ENCODE results near the gene CFAP73.

- TF ChIP-seq, protein P1, sequence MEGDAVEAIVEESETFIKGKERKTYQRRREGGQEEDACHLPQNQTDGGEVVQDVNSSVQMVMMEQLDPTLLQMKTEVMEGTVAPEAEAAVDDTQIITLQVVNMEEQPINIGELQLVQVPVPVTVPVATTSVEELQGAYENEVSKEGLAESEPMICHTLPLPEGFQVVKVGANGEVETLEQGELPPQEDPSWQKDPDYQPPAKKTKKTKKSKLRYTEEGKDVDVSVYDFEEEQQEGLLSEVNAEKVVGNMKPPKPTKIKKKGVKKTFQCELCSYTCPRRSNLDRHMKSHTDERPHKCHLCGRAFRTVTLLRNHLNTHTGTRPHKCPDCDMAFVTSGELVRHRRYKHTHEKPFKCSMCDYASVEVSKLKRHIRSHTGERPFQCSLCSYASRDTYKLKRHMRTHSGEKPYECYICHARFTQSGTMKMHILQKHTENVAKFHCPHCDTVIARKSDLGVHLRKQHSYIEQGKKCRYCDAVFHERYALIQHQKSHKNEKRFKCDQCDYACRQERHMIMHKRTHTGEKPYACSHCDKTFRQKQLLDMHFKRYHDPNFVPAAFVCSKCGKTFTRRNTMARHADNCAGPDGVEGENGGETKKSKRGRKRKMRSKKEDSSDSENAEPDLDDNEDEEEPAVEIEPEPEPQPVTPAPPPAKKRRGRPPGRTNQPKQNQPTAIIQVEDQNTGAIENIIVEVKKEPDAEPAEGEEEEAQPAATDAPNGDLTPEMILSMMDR (IDR thresholded peaks at IDR 0.05): no peak
- TF ChIP-seq POLR2AphosphoS5 (IDR thresholded peaks at IDR 0.05) (no peak), POLR2A (IDR thresholded peaks at IDR 0.05) (no peak)
These were observed 12.8 kb downstream of the CFAP73 start for GRCh38 chr12:113162102-113163029.

All from breast epithelium (tissue), 3 donors.